ENCODE measurements around the gene PDE4D. TPM values are rescaled to one million over a fixed set of nuclear protein-coding genes. Genes with fewer than 3 reads are reported as not detected.

The PDE4D gene
- total RNA-seq, 1 donor from 2014 or later = 47.7 TPM

GRCh38 chr5:59807806-59808205, 85.7 kb downstream of the PDE4D start:
- Mint-ChIP-seq H3K4me1 (peaks cover 2% of the 10 kb centered on the region), H3K27ac (no peak overlapping the region), H3K9me3 (no peaks in the 10 kb centered on the region), H3K27me3 (peaks cover 18% of the 10 kb centered on the region), H3K36me3 (ENCODE audit: low read depth) (no peaks in the 10 kb centered on the region), H3K4me3 (no peak overlapping the region)
- no peak for DNase-seq
- intact Hi-C loops (cut with micrococcal nuclease) = no loop called here

- no peak overlapping the region for H3K27ac Mint-ChIP-seq
- no peak overlapping the region for H3K4me3 Mint-ChIP-seq
- H3K27me3 Mint-ChIP-seq = peaks cover 12% of the 10 kb centered on the region
- no peaks in the 10 kb centered on the region for H3K9me3 Mint-ChIP-seq
- H3K4me1 Mint-ChIP-seq = no peaks in the 10 kb centered on the region
- no peak for DNase-seq
- intact Hi-C loops (cut with micrococcal nuclease) = loop anchor here (1.0 to 2.0 kb wide), 4 partner anchors 76 to 612 kb away; no protein-coding TSS in a partner anchor
- H3K36me3 Mint-ChIP-seq (ENCODE audit: low read depth) = no peaks in the 10 kb centered on the region
Measured at GRCh38 chr5:59800347-59800893, 93.1 kb downstream of the PDE4D start.

- peak; percentile 80 for DNase-seq
- Mint-ChIP-seq H3K36me3 (ENCODE audit: low read depth) (no peaks in the 10 kb centered on the region), H3K27me3 (peaks cover 12% of the 10 kb centered on the region), H3K4me1 (no peaks in the 10 kb centered on the region), H3K9me3 (no peaks in the 10 kb centered on the region), H3K27ac (no peak overlapping the region), H3K4me3 (no peak overlapping the region)
- intact Hi-C loops (cut with micrococcal nuclease) = loop anchor here (1.0 to 10.0 kb wide), 9 partner anchors 9 to 915 kb away; no protein-coding TSS in a partner anchor
Measured at GRCh38 chr5:59799668-59800346, 93.7 kb downstream of the PDE4D start.

DNA sequence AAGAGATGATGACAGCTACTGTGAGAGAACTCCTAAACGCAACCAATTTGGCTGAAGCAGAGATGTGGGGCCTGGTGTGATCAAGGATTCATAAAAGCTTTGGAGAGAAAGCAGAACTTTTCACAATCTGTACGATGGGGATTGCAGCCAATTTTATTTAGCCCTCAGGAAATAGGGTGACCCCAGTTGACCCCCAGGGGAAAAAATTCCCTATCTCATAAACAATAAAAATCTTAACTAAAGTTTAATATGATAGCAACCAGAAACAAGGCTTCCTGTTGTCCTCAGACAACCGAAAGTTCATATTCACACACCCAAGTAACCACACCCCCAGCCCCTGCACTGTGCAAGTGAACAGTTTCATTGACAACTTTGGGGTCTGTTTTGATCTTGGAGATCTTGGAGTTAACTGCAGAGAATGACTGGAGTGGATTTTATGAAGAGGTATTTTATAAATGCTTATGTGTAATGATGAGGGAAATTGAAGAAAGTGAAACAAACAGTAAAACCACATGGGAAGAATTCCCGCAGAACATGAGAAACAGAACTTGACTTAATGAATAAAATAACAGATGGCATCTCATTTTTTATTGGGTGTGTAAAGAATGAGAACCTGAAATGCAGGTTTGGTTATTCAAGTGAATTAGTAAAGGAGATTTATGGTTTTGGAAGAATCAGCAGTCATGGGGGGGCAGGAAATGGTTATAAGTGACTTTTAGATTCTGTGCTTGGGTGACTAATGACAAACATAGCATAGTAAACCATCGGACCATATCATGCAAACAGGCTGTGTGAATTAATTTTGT, 94.5 kb downstream of the PDE4D start:
- Mint-ChIP-seq H3K27ac (no peak overlapping the region), H3K36me3 (ENCODE audit: low read depth) (no peaks in the 10 kb centered on the region), H3K27me3 (peaks cover 12% of the 10 kb centered on the region), H3K4me1 (peaks cover 3% of the 10 kb centered on the region), H3K9me3 (no peaks in the 10 kb centered on the region), H3K4me3 (no peak overlapping the region)
- peak; percentile 66 for DNase-seq
- intact Hi-C loops (cut with micrococcal nuclease) = loop anchor here (1.0 to 10.0 kb wide), 5 partner anchors 8 to 914 kb away; no protein-coding TSS in a partner anchor

DNA sequence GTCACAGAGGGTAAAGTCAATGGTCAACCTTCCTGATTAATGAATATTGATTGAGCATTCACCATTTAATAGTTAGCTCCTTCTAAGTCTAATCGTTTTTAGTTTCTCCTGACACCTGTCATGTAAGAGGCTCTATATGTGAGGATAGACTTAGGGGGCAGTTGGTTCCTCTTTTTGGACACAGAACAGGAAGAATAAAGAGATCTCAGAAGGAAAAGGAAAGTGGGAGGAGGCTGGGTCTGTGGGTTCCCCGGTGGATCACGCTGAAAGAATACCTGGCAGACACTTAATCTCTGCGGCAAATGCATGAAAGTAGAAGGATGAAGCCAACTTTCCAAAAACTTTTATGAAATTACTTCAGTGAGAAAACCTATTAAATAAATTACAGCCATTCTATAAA, 98.4 kb downstream of the PDE4D start:
- DNase-seq = peak; percentile 39
- peaks cover 1% of the 10 kb centered on the region for H3K36me3 Mint-ChIP-seq (ENCODE audit: low read depth)
- peaks cover 3% of the 10 kb centered on the region for H3K9me3 Mint-ChIP-seq
- H3K4me1 Mint-ChIP-seq = peaks cover 19% of the 10 kb centered on the region
- no peak overlapping the region for H3K27ac Mint-ChIP-seq
- no peaks in the 10 kb centered on the region for H3K27me3 Mint-ChIP-seq
- intact Hi-C loops (cut with micrococcal nuclease) = loop anchor here (10.0 kb wide), 2 partner anchors 200 to 910 kb away; no protein-coding TSS in a partner anchor
- H3K4me3 Mint-ChIP-seq = no peak overlapping the region

DNA sequence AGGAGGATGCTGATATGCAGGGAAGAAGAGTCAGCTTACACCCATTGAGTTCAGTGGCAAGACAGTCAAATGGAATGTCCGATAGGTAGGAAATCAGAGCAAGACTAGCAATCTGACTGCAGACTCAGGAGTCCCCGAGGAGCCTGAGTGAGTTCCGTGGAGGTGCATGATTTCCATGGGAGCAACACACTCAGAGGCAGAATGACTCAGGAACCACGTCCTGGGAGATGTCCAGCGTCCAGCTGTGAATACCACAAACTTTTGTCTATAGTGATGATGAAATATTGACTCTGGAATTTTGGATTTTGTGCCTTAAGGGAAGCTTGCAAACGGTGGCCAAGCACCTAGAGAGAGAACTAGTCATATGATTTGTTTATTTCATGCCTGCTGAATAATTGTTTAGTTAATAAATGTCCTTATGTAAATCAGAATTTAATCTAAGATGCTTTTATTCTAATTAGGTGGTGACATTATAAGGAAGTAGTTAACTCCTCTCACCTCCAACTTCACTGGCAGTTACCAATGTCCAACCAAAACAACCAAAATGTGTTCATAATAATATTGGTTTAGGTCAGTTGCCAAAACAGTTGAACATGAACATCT, 100.4 kb downstream of the PDE4D start:
- intact Hi-C loops (cut with micrococcal nuclease) = loop anchor here (10.0 kb wide), 2 partner anchors 198 to 908 kb away; no protein-coding TSS in a partner anchor
- no peaks in the 10 kb centered on the region for H3K27me3 Mint-ChIP-seq
- peaks cover 3% of the 10 kb centered on the region for H3K9me3 Mint-ChIP-seq
- H3K36me3 Mint-ChIP-seq (ENCODE audit: low read depth) = peaks cover 1% of the 10 kb centered on the region
- peaks cover 24% of the 10 kb centered on the region for H3K4me1 Mint-ChIP-seq
- no peak for DNase-seq
- no peak overlapping the region for H3K27ac Mint-ChIP-seq
- H3K4me3 Mint-ChIP-seq = no peak overlapping the region

DNA sequence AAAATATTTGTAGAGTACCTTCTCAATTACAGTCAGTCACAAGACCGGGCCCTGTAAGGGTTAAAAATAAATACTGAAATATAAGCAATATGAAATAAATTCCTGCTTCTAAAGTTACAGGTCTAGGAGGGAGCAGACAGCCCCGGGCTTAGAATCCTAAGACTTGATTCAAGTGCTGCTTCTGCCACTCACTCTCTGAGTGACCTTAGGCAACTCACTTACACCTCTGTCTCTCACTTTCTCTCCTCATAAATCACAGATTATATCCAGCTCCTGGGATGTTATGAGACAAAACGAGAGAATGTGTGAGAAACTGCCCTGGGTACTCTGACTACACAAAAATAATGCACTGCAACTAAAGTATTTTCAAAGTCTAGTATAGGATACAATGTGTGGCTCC, 101.9 kb downstream of the PDE4D start:
- Mint-ChIP-seq H3K4me3 (no peak overlapping the region), H3K27me3 (no peaks in the 10 kb centered on the region), H3K4me1 (peaks cover 24% of the 10 kb centered on the region), H3K27ac (peak overlapping the region; percentile 43), H3K36me3 (ENCODE audit: low read depth) (peaks cover 1% of the 10 kb centered on the region), H3K9me3 (peaks cover 3% of the 10 kb centered on the region)
- intact Hi-C loops (cut with micrococcal nuclease) = loop anchor here (1.0 to 10.0 kb wide), 3 partner anchors 8 to 907 kb away; no protein-coding TSS in a partner anchor
- peak; percentile 35 for DNase-seq

DNA sequence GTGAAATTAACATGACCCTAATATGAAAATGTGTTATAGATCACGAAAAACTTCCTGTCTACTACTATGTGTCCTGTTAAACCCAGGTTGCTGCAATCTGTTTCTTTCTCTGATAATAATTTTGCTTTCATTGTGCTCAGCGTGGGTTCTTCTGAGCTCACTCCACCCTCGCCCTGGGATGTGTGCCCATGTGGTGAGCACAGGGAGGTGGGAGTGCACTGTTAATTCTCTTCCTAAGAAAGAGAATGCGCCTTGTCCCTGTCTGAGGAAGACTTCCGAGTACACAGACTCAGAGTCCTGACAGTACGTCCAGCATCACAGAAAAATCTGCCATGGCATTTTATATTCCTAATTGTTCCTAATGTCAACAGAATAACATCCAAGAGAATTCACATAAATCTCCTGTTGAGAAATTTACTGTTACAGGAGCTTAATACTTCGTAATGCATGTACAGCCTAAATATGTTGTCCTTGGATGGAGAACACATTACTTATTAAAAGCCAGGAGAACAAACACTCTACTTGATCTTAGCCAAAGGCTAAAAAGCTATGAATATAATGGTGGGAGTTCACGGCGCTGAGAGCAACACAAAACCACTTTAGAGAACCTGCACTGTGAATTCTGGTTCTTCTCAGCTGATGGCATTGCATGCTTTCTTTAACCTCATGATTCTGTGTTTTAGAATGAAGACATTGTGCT, 102.6 kb downstream of the PDE4D start:
- peaks cover 3% of the 10 kb centered on the region for H3K9me3 Mint-ChIP-seq
- peak overlapping the region; percentile 75 for H3K4me3 Mint-ChIP-seq
- peak overlapping the region; percentile 93 for H3K27ac Mint-ChIP-seq
- no peaks in the 10 kb centered on the region for H3K27me3 Mint-ChIP-seq
- H3K4me1 Mint-ChIP-seq = peaks cover 24% of the 10 kb centered on the region
- peak; percentile 43 for DNase-seq
- intact Hi-C loops (cut with micrococcal nuclease) = loop anchor here (1.0 to 10.0 kb wide), 3 partner anchors 8 to 906 kb away; no protein-coding TSS in a partner anchor
- H3K36me3 Mint-ChIP-seq (ENCODE audit: low read depth) = peaks cover 1% of the 10 kb centered on the region

DNA sequence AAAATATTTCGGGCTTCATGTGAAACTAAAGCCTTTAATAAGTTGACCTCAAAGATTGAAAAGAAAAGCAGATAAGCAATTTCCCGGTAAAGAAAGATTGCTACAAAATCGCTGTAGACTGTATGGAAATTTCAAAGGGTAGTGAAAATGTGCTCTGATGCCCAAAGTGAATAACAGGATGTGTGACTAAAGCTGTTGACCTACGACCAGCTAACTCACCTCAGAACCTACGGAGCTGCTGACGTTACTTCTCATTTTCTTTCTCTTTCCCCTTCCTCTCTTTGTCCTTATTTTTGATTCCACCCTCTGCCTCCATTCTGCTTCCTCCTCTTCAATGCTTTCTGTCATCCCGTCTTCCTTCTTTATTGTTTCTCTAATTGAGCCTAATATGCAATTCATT, 103.2 kb downstream of the PDE4D start:
- Mint-ChIP-seq H3K27ac (peak overlapping the region; percentile 93), H3K9me3 (peaks cover 3% of the 10 kb centered on the region), H3K4me1 (peaks cover 24% of the 10 kb centered on the region)

GRCh38 chr5:59789894-59790293, 103.6 kb downstream of the PDE4D start:
- Mint-ChIP-seq H3K4me1 (peaks cover 24% of the 10 kb centered on the region), H3K27ac (peak overlapping the region; percentile 93), H3K27me3 (no peaks in the 10 kb centered on the region), H3K36me3 (ENCODE audit: low read depth) (peaks cover 1% of the 10 kb centered on the region), H3K4me3 (peak overlapping the region; percentile 75), H3K9me3 (peaks cover 3% of the 10 kb centered on the region)
- DNase-seq = peak; percentile 51
- intact Hi-C loops (cut with micrococcal nuclease) = loop anchor here (10.0 kb wide), 2 partner anchors 195 to 905 kb away; no protein-coding TSS in a partner anchor

More for the DNA sequence above, 103.2 kb downstream of the PDE4D start:
- H3K36me3 Mint-ChIP-seq (ENCODE audit: low read depth) = peaks cover 1% of the 10 kb centered on the region
- peak overlapping the region; percentile 75 for H3K4me3 Mint-ChIP-seq
- DNase-seq = peak; percentile 60
- intact Hi-C loops (cut with micrococcal nuclease) = loop anchor here (10.0 kb wide), 2 partner anchors 196 to 906 kb away; no protein-coding TSS in a partner anchor
- H3K27me3 Mint-ChIP-seq = no peaks in the 10 kb centered on the region

DNA sequence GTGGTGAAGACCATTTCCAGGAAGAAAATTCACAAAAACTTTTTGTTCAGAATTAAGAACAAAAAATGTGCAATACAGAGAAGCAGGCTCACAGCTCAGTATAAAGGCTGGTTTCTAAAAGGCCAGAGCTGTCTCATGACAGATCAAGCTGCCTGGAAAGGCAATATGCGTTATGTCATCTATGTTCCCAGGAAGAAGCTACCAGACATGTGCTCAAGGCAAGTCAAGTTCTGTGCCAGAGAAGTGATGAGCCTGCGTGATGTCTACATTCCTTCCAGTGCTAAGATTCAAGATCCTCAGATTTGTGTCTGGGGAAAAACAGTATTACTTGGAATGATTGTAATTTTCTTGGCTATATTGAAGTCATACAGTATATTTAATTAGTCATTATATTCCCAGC, 104.3 kb downstream of the PDE4D start:
- no peak for DNase-seq
- H3K4me3 Mint-ChIP-seq = no peak overlapping the region
- peaks cover 3% of the 10 kb centered on the region for H3K9me3 Mint-ChIP-seq
- peaks cover 1% of the 10 kb centered on the region for H3K36me3 Mint-ChIP-seq (ENCODE audit: low read depth)
- H3K4me1 Mint-ChIP-seq = peaks cover 23% of the 10 kb centered on the region
- H3K27me3 Mint-ChIP-seq = no peaks in the 10 kb centered on the region
- intact Hi-C loops (cut with micrococcal nuclease) = no loop called here
- no peak overlapping the region for H3K27ac Mint-ChIP-seq

GRCh38 chr5:59786334-59786805, 107.2 kb downstream of the PDE4D start:
- H3K27me3 Mint-ChIP-seq = peaks cover 2% of the 10 kb centered on the region
- H3K4me1 Mint-ChIP-seq = peaks cover 15% of the 10 kb centered on the region
- DNase-seq = peak; percentile 43
- no peaks in the 10 kb centered on the region for H3K36me3 Mint-ChIP-seq (ENCODE audit: low read depth)
- intact Hi-C loops (cut with micrococcal nuclease) = no loop called here
- no peak overlapping the region for H3K4me3 Mint-ChIP-seq
- peaks cover 3% of the 10 kb centered on the region for H3K9me3 Mint-ChIP-seq
- no peak overlapping the region for H3K27ac Mint-ChIP-seq

All from activated CD4-positive, alpha-beta T cell treated with anti-CD3 and anti-CD28 coated beads, Interleukin-2, amount 10 ng/mL, durations not matched to agents 24 days and 14 days (primary cell).